Spleen (tissue), 11 donors: ENCODE data around the gene GRAMD1B. TPM values are rescaled to one million over a fixed set of nuclear protein-coding genes. Genes with fewer than 3 reads are reported as not detected.
"Not testable (repeated sequence)": the region's sequence is repeated elsewhere in the genome, so short reads cannot be mapped to it uniquely, and the experiment has no call there.

Source experiments
- DNase-seq: peaks from one replicate; pipeline ENCODE4 v3.0.0-alpha.2; 2020
- H3K27ac ChIP-seq, 8 donors: fragments of 200-600 bp; sonication (generic) in 7 of 8; 1 replicate in 4 of 8; 2 replicates in 4 of 8; pipeline versions ENCODE4 v1.5.0 to v1.8.0; 2016 to 2021; ENCODE audit warnings: inconsistent platforms in 4 of 8, mild to moderate bottlenecking in 4 of 8, moderate library complexity in 1 of 8
- H3K27me3 ChIP-seq, 7 donors: fragments of 200-600 bp; sonication (generic) in 6 of 7; replicated peaks in 1 of 7; 1 replicate in 4 of 7; 2 replicates in 3 of 7; pipeline versions ENCODE4 v1.5.0 to v1.8.0; 2016 to 2021; ENCODE audit warnings: inconsistent platforms in 3 of 7, mild to moderate bottlenecking in 1 of 7
- H3K36me3 ChIP-seq, 6 donors: fragments of 200-600 bp; sonication (generic) in 5 of 6; 1 replicate in 4 of 6; 2 replicates in 2 of 6; pipeline versions ENCODE4 v1.5.0 to v1.8.0; 2016 to 2021; ENCODE audit warnings: inconsistent platforms in 2 of 6
- H3K4me1 ChIP-seq, 6 donors: fragments of 200-600 bp; sonication (generic) in 5 of 6; 1 replicate in 3 of 6; 2 replicates in 3 of 6; pipeline versions ENCODE4 v1.5.0 to v1.8.0; 2016 to 2021; ENCODE audit warnings: inconsistent platforms in 3 of 6
- H3K4me3 ChIP-seq, 8 donors: fragments of 200-600 bp; sonication (generic) in 7 of 8; 1 replicate in 4 of 8; 2 replicates in 4 of 8; pipeline versions ENCODE4 v1.5.0 to v1.8.0; 2016 to 2021; ENCODE audit warnings: inconsistent platforms in 4 of 8, mild to moderate bottlenecking in 4 of 8, moderate library complexity in 2 of 8
- H3K9me3 ChIP-seq, 8 donors: fragments of 200-600 bp; sonication (generic) in 7 of 8; 1 replicate in 4 of 8; 2 replicates in 4 of 8; pipeline versions ENCODE4 v1.5.0 to v1.8.0; 2016 to 2021; ENCODE audit warnings: inconsistent platforms in 4 of 8
- POLR2A ChIP-seq, 3 donors: fragments of 450-650 bp; IDR thresholded peaks; one replicate each; pipeline ENCODE4 v1.5.1; 2017; ENCODE audit warnings: antibody characterized with exemption in 3 of 3, mild to moderate bottlenecking in 1 of 3
- POLR2AphosphoS5 ChIP-seq, 3 donors: sonication (generic); formaldehyde crosslinking; IDR thresholded peaks; one replicate each; pipeline ENCODE4 v1.5.1; 2017; ENCODE audit warnings: antibody characterized with exemption in 3 of 3
- WGBS, 5 donors: extraction: QIAGEN DNeasy Blood & Tissue Kit in 3 of 5; methylation state at CpG; one replicate each; pipeline versions ENCODE4 v1.1.5 to v1.1.7; 2013 to 2018; 5-methylcytosine and 5-hydroxymethylcytosine counted together
- intact Hi-C: fragments of 100-400 bp; cut with DNase I; formaldehyde crosslinking; loops from one replicate; pipeline ENCODE4 v1.15.0; 2023; ENCODE audit warnings: low total_unique reads
- polyA plus RNA-seq, 3 donors: library from polyadenylated mRNA; stranded (reverse); fragments of 200-250 nt; gene quantifications; one replicate each; pipeline ENCODE4 v1.2.1, GENCODE V29; 2013
- total RNA-seq, 7 donors: library from RNA; depleted of rRNA in 3 of 7; stranded (reverse); fragments of >200 nt in 3 of 7; fragmentation: NEBNext Ultra II Directional in 4 of 7; extraction: Animal tissue kit (Norgen Biotek cat#: 25700) in 4 of 7; gene quantifications; one replicate each; pipeline versions ENCODE4 v1.1.0 to v1.2.1, GENCODE V29; 2016 to 2021
- TF ChIP-seq, protein P1 (sequence below), 11 experiments: fragments of 200-600 bp in 7 of 11; fragments of 450-650 bp in 4 of 11; sonication (generic) in 4 of 11; IDR thresholded peaks in 8 of 11; conservative IDR thresholded peaks in 3 of 11; 1 replicate in 7 of 11; 2 replicates in 4 of 11; pipeline versions ENCODE4 v1.4.0 to v1.8.0; 2016 to 2021; ENCODE audit warnings: antibody characterized with exemption in 11 of 11, inconsistent platforms in 4 of 11, mild to moderate bottlenecking in 1 of 11
- donor health status: healthy with polysubstance abuse.
- donor health status: DM: no; HTN: no; CAD: no; lungs with moderate emphysema.
- donor health status: DM: no; HTN: no; CAD: no.
- donor health status: Bipolar disorder and iron deficiency.
- donor health status: healthy.
- donor health status: DM: no; HTN: no; CAD: no.
- donor health status: DM: yes; HTN: yes; CAD: no.

The GRAMD1B gene
- total and polyA plus RNA-seq, 10 donors = 1.7 to 15.6 (median 7.5) TPM

GRCh38 chr11:123569393-123569792 is 139.3 kb downstream of the GRAMD1B start:
- Histone ChIP-seq H3K27ac (no peak overlapping the region), H3K4me1 (no peaks in the 10 kb centered on the region), H3K36me3 (no peaks in the 10 kb centered on the region), H3K4me3 (no peak overlapping the region), H3K9me3 (no peaks in the 10 kb centered on the region), H3K27me3 (no peaks in the 10 kb centered on the region)
- TF ChIP-seq, protein P1, sequence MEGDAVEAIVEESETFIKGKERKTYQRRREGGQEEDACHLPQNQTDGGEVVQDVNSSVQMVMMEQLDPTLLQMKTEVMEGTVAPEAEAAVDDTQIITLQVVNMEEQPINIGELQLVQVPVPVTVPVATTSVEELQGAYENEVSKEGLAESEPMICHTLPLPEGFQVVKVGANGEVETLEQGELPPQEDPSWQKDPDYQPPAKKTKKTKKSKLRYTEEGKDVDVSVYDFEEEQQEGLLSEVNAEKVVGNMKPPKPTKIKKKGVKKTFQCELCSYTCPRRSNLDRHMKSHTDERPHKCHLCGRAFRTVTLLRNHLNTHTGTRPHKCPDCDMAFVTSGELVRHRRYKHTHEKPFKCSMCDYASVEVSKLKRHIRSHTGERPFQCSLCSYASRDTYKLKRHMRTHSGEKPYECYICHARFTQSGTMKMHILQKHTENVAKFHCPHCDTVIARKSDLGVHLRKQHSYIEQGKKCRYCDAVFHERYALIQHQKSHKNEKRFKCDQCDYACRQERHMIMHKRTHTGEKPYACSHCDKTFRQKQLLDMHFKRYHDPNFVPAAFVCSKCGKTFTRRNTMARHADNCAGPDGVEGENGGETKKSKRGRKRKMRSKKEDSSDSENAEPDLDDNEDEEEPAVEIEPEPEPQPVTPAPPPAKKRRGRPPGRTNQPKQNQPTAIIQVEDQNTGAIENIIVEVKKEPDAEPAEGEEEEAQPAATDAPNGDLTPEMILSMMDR (IDR thresholded peaks at IDR 0.05 in 8 of 11, conservative IDR thresholded peaks at IDR 0.05 in 3 of 11) = no peak
- TF ChIP-seq POLR2AphosphoS5 (IDR thresholded peaks at IDR 0.05) (no peak), POLR2A (IDR thresholded peaks at IDR 0.05) (no peak)
- intact Hi-C loops = no loop called here
- no peak for DNase-seq
- WGBS, 5 donors = 90 to 93% (median 91%) methylated on average over 5 of the region's 5 CpGs

DNA sequence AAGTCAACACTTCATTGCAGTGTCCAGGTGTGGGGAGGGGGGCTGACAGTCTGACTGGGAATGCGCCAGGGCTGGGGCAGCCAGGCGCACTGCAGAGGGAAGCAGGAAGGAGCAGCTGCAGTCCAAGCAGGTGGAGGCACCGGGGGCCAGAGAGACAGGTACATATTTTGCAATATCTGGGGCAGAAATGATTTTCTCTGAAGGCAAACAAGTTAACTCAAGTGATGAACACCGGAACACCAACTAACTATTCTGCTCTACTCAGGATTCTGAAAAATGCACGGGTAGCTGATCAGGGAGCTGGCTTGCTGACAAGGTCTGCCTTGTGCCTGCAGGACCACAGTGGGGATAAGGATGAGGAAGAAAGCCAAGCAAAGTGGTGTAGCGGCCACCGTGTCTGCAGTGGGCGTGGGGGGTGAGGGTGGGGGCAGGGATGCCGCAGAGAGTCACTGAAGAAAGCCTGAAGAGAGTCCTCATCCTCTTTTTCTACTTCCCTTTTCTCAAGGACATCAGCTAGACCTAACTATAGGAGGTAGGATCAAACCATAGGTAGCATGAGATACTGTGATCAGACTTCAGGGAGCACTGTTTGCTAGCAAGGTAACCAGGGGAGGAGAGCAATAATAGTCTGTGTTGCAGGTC is 141.0 kb downstream of the GRAMD1B start:
- H3K4me3 ChIP-seq = no peak overlapping the region
- H3K9me3 ChIP-seq = no peaks in the 10 kb centered on the region
- no peaks in the 10 kb centered on the region for H3K27me3 ChIP-seq
- TF ChIP-seq, protein P1 (IDR thresholded peaks at IDR 0.05 in 8 of 11, conservative IDR thresholded peaks at IDR 0.05 in 3 of 11) = no peak
- TF ChIP-seq POLR2A (IDR thresholded peaks at IDR 0.05) (no peak), POLR2AphosphoS5 (IDR thresholded peaks at IDR 0.05) (no peak)
- intact Hi-C loops = loop anchor here (10.0 kb wide), 1 partner anchor 134 kb away; no protein-coding TSS in a partner anchor
- no peak for DNase-seq
- no peak overlapping the region for H3K27ac ChIP-seq
- 61 to 77% (median 71%) methylated on average over 9 of the region's 9 CpGs for WGBS, 5 donors
- peaks cover 0 to 1% (median 0%) of the 10 kb centered on the region in 6 donors for H3K4me1 ChIP-seq
- H3K36me3 ChIP-seq = no peaks in the 10 kb centered on the region

DNA sequence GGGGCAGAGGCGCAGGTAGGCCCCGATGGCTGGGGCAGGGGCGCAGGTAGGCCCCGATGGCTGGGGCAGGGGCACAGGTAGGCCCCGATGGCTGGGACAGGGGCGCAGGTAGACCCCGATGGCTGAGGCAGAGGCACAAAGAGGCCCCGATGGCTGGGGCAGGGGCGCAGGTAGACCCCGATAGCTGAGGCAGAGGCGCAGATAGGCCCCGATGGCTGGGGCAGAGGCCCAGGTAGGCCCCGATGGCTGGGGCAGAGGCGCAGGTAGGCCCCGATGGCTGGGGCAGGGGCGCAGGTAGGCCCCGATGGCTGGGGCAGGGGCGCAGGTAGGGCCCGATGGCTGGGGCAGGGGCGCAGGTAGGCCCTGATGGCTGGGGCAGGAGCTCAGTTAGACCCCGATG is 142.7 kb downstream of the GRAMD1B start:
- peaks cover 4 to 13% (median 11%) of the 10 kb centered on the region in 6 donors for H3K4me1 ChIP-seq
- intact Hi-C loops = loop anchor here (10.0 kb wide), 1 partner anchor 132 kb away; no protein-coding TSS in a partner anchor
- not testable (repeated sequence) for H3K4me3 ChIP-seq, H3K27me3 ChIP-seq, H3K36me3 ChIP-seq, DNase-seq, H3K27ac ChIP-seq, H3K9me3 ChIP-seq
- WGBS, 5 donors = 91 to 97% (median 94%) methylated on average over 19 to 21 of the region's 21 CpGs

GRCh38 chr11:123573286-123573685 is 143.2 kb downstream of the GRAMD1B start:
- Histone ChIP-seq H3K27me3 (no peaks in the 10 kb centered on the region), H3K9me3 (no peaks in the 10 kb centered on the region), H3K4me3 (no peak overlapping the region), H3K36me3 (peaks cover 0 to under 1% (median 0%) of the 10 kb centered on the region in 6 donors), H3K27ac (no peak overlapping the region), H3K4me1 (peaks cover 4 to 13% (median 11%) of the 10 kb centered on the region in 6 donors)
- WGBS, 5 donors = 37 to 63% (median 44%) methylated on average over 2 of the region's 2 CpGs
- DNase-seq = no peak
- intact Hi-C loops = loop anchor here (10.0 kb wide), 1 partner anchor 132 kb away; no protein-coding TSS in a partner anchor
- TF ChIP-seq POLR2A (IDR thresholded peaks at IDR 0.05) (no peak), POLR2AphosphoS5 (IDR thresholded peaks at IDR 0.05) (no peak)
- TF ChIP-seq, protein P1 (IDR thresholded peaks at IDR 0.05 in 8 of 11, conservative IDR thresholded peaks at IDR 0.05 in 3 of 11) = no peak
